Measurements from ENCODE around the gene PTGR2.

GRCh38 chr14:73814153-73814552 is 37.5 kb upstream of the PTGR2 start:
- TF ChIP-seq CTCF (conservative IDR thresholded peaks at IDR 0.05 in 1 of 2, IDR thresholded peaks at IDR 0.05 in 1 of 2; ENCODE audit: low read depth in 1 of 2, low read length in 2 of 2) (no peak), EZH2 (IDR thresholded peaks at IDR 0.05; ENCODE audit: low read length, missing control alignments) (no peak)
